A673 (cell line): Measurements from ENCODE around the gene CCDC88C.

Experiments used
- CTCF ChIP-seq: fragments of 300-800, 200-600 bp; sonication (generic); conservative IDR thresholded peaks from 2 replicates; pipeline ENCODE4 v1.5.1; 2017; ENCODE audit warnings: low read depth, mild to moderate bottlenecking, antibody characterized with exemption, low read length, moderate library complexity, mixed read lengths
- EZH2 ChIP-seq: fragments of 200-600 bp; sonication (generic); IDR thresholded peaks from 2 replicates; pipeline ENCODE4 v1.6.1; 2017; ENCODE audit warnings: borderline replicate concordance, low read depth, mild to moderate bottlenecking, mixed read lengths, antibody characterized with exemption, low read length; ENCODE audit not compliant: poor library complexity, severe bottlenecking

GRCh38 chr14:91238085-91238484 lies 179.5 kb downstream of the CCDC88C start:
- TF ChIP-seq CTCF = no peak
- no peak for TF ChIP-seq EZH2
